K562 (cell line): ENCODE measurements around the gene TOGARAM2. TPM values are rescaled to one million over a fixed set of nuclear protein-coding genes. Genes with fewer than 3 reads are reported as not detected.

Experiments used
- ATAC-seq: fragments of 200-7000 bp; cut with Tn5 transposase; 3 replicates; pipeline ENCODE4 v1.9.1; 2020; ENCODE audit warnings: moderate library complexity
- BruUV-seq: library from RNA; stranded (reverse); fragments of 400-500 nt; replicated peaks from 2 replicates; lab custom pipeline; 2021; lab: Mats Ljungman, UMichigan
- CTCF ChIA-PET: fragments of 300-600 bp; formaldehyde crosslinking; extraction: SDS; loops from one replicate; lab custom pipeline; 2021; ENCODE audit warnings: low intra/inter-chr PET ratio; lab: Yijun Ruan, JAX
- POLR2A ChIA-PET: fragments of 300-600, 350-650 bp; sonication (Branson Sonifier 250); formaldehyde crosslinking; extraction: SDS; loops from one replicate; lab custom pipeline; 2021; ENCODE audit warnings: antibody characterized with exemption, inconsistent platforms; lab: Yijun Ruan, JAX
- DNase-seq, 4 experiments: peaks; one replicate each; pipeline versions ENCODE4 v3.0.0 to v3.0.0-alpha.2; 2011 to 2018; ENCODE audit warnings: low spot score in 3 of 4, mixed read lengths in 3 of 4; ENCODE audit errors: extremely low read depth in 1 of 4
- FAIRE-seq: peaks from 2 replicates; lab custom pipeline; 2011; peaks lifted over from hg19 to GRCh38; lab: Jason Lieb, UNC
- H2AFZ ChIP-seq: 2 replicates; pipeline ENCODE4 v1.6.0; 2011; ENCODE audit warnings: low read depth, low read length, control low read depth, inconsistent platforms
- H3K27ac ChIP-seq: fragments of 200-600 bp; 3 replicates; pipeline ENCODE4 v1.8.0; 2011; ENCODE audit warnings: low read depth, mild to moderate bottlenecking, control low read depth, inconsistent platforms, low read length, moderate library complexity, mixed read lengths; ENCODE audit errors: extremely low read depth
- H3K27me3 ChIP-seq, 2 experiments: fragments of 300-600 bp in 1 of 2; 2 replicates in 1 of 2; 3 replicates in 1 of 2; pipeline versions ENCODE4 v1.6.0 to v1.8.0; 2011; ENCODE audit warnings: inconsistent platforms in 2 of 2, low read length in 2 of 2, mild to moderate bottlenecking in 1 of 2, mixed read lengths in 1 of 2, moderate library complexity in 1 of 2; ENCODE audit not compliant: control insufficient read depth in 2 of 2, insufficient read depth in 2 of 2
- H3K36me3 ChIP-seq: fragments of 300-600 bp; 3 replicates; pipeline ENCODE4 v1.8.0; 2011; ENCODE audit warnings: mild to moderate bottlenecking, low read length, inconsistent platforms; ENCODE audit not compliant: control insufficient read depth, insufficient read depth
- H3K4me1 ChIP-seq, 2 experiments: fragments of 200-600 bp in 1 of 2; replicated peaks in 1 of 2; 2 replicates in 1 of 2; 3 replicates in 1 of 2; pipeline versions ENCODE4 v1.5.1 to v1.8.0; 2011; ENCODE audit warnings: inconsistent platforms in 2 of 2, low read length in 2 of 2, mild to moderate bottlenecking in 1 of 2, mixed read lengths in 1 of 2, moderate library complexity in 1 of 2; ENCODE audit not compliant: control insufficient read depth in 2 of 2, insufficient read depth in 2 of 2
- H3K4me2 ChIP-seq: 2 replicates; pipeline ENCODE4 v1.6.1; 2011; ENCODE audit warnings: low read length, control low read depth, inconsistent platforms, mixed read lengths; ENCODE audit not compliant: insufficient read depth
- H3K4me3 ChIP-seq: fragments of 200-600 bp; sonication (generic), shearing (Covaris generic); 2 replicates; pipeline ENCODE4 v1.5.1; 2016; ENCODE audit warnings: control low read depth, inconsistent platforms
- H3K79me2 ChIP-seq: fragments of 200-600 bp; 3 replicates; pipeline ENCODE4 v1.8.0; 2011; ENCODE audit warnings: low read length, inconsistent platforms; ENCODE audit not compliant: control insufficient read depth, insufficient read depth
- H3K9ac ChIP-seq, 2 experiments: 2 replicates each; pipeline versions ENCODE4 v1.6.0 to v1.6.1; 2011; ENCODE audit warnings: low read depth in 2 of 2, low read length in 2 of 2, control low read depth in 1 of 2, inconsistent platforms in 1 of 2, mild to moderate bottlenecking in 1 of 2, mixed read lengths in 1 of 2; ENCODE audit not compliant: insufficient read depth in 1 of 2
- H3K9me1 ChIP-seq: one replicate; pipeline ENCODE4 v1.6.0; 2011; ENCODE audit warnings: inconsistent platforms, mild to moderate bottlenecking, low read length, moderate library complexity; ENCODE audit not compliant: control insufficient read depth, insufficient read depth
- H3K9me3 ChIP-seq: replicated peaks from 2 replicates; pipeline ENCODE4 v1.5.1; 2011; ENCODE audit warnings: low read depth, low read length, inconsistent platforms; ENCODE audit not compliant: control insufficient read depth, insufficient read depth
- H4K20me1 ChIP-seq: replicated peaks from 2 replicates; pipeline ENCODE4 v1.6.1; 2011; ENCODE audit warnings: low read length, inconsistent platforms, mixed read lengths; ENCODE audit not compliant: control insufficient read depth, insufficient read depth
- CBX5 ChIP-seq: IDR thresholded peaks from 2 replicates; pipeline ENCODE4 v1.6.1; 2014; ENCODE audit warnings: low read depth, borderline replicate concordance
- EP300 ChIP-seq: IDR thresholded peaks from 2 replicates; pipeline ENCODE4 v1.6.1; 2012; ENCODE audit warnings: low read length, improper control_type of control experiment
- MAFG ChIP-seq: fragments of 450-650 bp; conservative IDR thresholded peaks from 2 replicates; pipeline ENCODE4 v1.6.1; 2016; ENCODE audit warnings: missing genetic modification characterization, missing compliant biosample characterization
- NCOA4 ChIP-seq: fragments of 450-650 bp; IDR thresholded peaks from 2 replicates; pipeline ENCODE4 v1.6.1; 2018; ENCODE audit warnings: mild to moderate bottlenecking; ENCODE audit not compliant: partially characterized antibody
- NCOA6 ChIP-seq: fragments of 450-650 bp; IDR thresholded peaks from 2 replicates; pipeline ENCODE4 v1.6.1; 2017; ENCODE audit warnings: mild to moderate bottlenecking
- SMARCE1 ChIP-seq: fragments of 450-650 bp; IDR thresholded peaks from 2 replicates; pipeline ENCODE4 v1.7.1; 2016; ENCODE audit warnings: mild to moderate bottlenecking
- SP1 ChIP-seq: sonication (generic); formaldehyde crosslinking; IDR thresholded peaks from 2 replicates; pipeline ENCODE4 v1.8.1; 2022; ENCODE audit warnings: mild to moderate bottlenecking, missing genetic modification reagents
- XRCC5 ChIP-seq: fragments of 200-400 bp; formaldehyde crosslinking; IDR thresholded peaks from 2 replicates; pipeline ENCODE4 v1.6.1; 2017; ENCODE audit warnings: low read depth, mild to moderate bottlenecking, low read length
- ZNF133 ChIP-seq: fragments of 250-450 bp; sonication (Bioruptor Pico); IDR thresholded peaks from 2 replicates; pipeline ENCODE4 v1.4.0; 2020; ENCODE audit warnings: mild to moderate bottlenecking
- ZNF23 ChIP-seq: fragments of 250-450 bp; sonication (Bioruptor Pico); IDR thresholded peaks from 2 replicates; pipeline ENCODE4 v1.4.0; 2020; ENCODE audit warnings: mild to moderate bottlenecking
- ZNF354B ChIP-seq: fragments of 250-450 bp; sonication (Bioruptor Pico); IDR thresholded peaks from 2 replicates; pipeline ENCODE4 v1.4.0; 2020
- WGBS: fragments of 100-300 bp; shearing (Covaris generic); methylation state at CpG from one replicate; pipeline ENCODE4 v1.1.6; 2016; ENCODE audit warnings: low coverage, mixed read lengths; ENCODE audit not compliant: insufficient coverage; ENCODE audit errors: missing lambda C conversion rate; 5-methylcytosine and 5-hydroxymethylcytosine counted together
- in situ Hi-C: fragments of 300-500 bp; cut with MboI; formaldehyde crosslinking; loops from 4 replicates; pipeline ENCODE4 v1.15.0; 2018; ENCODE audit warnings: inconsistent platforms, mixed read lengths
- intact Hi-C: fragments of 100-400 bp; cut with micrococcal nuclease; formaldehyde crosslinking; loops from 2 replicates; pipeline ENCODE4 v1.14.2; 2022
- polyA plus RNA-seq, 8 experiments: library from polyadenylated mRNA; depleted of rRNA in 4 of 8; stranded (reverse) in 5 of 8; unstranded in 3 of 8; fragments of >200 nt; fragmentation: Nextera tagmentation in 2 of 8; fragmentation: Illumina TruSeq in 1 of 8; extraction: Ambion mirVana in 2 of 8; extraction: Trizol in 1 of 8; gene quantifications; 2 replicates each; pipeline versions ENCODE4 v1.2.1 to v1.2.3, GENCODE V29; 2011 to 2014; ENCODE audit warnings: inconsistent platforms in 1 of 8, missing spikeins in 1 of 8
- total RNA-seq, 7 experiments: library from RNA; depleted of rRNA in 6 of 7; stranded (reverse); fragments of >200 nt in 6 of 7; fragmentation: Illumina TruSeq in 2 of 7; extraction: Trizol in 2 of 7; gene quantifications; 2 replicates each; pipeline versions ENCODE4 v1.2.1 to v1.2.3, GENCODE V29; 2011 to 2021; ENCODE audit warnings: low replicate concordance in 1 of 7
- TF ChIP-seq, protein P1 (sequence below): sonication (generic); formaldehyde crosslinking; IDR thresholded peaks from 2 replicates; pipeline ENCODE4 v1.8.1; 2023; ENCODE audit warnings: mild to moderate bottlenecking, missing genetic modification reagents

TOGARAM2 gene
- total and polyA plus RNA-seq, 9 of the 15 experiments (the other 6 are each of a cell fraction or from before 2014, with no cell fraction given) = not detected

DNA sequence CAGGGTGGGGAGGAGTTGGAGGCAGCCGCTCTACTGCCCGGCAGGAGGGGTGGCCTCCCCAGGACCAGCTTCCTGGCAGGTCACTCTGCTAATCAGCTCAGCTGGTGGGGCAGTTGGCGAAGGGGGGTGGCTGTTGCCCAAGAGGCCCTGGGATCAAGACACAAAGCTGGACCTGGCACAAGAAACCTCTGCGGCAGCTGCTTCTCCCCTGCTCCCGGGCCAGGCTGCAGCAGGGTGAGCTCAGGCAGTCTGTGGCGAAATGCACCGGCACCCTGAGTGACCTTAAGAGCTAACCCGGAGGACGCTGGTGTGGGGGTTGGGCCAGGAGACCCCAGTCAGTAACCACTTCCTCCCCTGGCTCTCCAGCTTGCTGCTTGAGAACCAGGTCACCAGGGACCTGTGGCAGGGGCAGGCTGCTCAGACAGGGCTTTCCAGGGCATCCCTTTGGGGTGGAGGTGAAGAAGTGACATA, 31.1 kb downstream of the TOGARAM2 start (continued):
- TF ChIP-seq, protein P1, sequence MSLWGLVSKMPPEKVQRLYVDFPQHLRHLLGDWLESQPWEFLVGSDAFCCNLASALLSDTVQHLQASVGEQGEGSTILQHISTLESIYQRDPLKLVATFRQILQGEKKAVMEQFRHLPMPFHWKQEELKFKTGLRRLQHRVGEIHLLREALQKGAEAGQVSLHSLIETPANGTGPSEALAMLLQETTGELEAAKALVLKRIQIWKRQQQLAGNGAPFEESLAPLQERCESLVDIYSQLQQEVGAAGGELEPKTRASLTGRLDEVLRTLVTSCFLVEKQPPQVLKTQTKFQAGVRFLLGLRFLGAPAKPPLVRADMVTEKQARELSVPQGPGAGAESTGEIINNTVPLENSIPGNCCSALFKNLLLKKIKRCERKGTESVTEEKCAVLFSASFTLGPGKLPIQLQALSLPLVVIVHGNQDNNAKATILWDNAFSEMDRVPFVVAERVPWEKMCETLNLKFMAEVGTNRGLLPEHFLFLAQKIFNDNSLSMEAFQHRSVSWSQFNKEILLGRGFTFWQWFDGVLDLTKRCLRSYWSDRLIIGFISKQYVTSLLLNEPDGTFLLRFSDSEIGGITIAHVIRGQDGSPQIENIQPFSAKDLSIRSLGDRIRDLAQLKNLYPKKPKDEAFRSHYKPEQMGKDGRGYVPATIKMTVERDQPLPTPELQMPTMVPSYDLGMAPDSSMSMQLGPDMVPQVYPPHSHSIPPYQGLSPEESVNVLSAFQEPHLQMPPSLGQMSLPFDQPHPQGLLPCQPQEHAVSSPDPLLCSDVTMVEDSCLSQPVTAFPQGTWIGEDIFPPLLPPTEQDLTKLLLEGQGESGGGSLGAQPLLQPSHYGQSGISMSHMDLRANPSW (CRISPR knock-in tag) = no peak
- TF ChIP-seq SMARCE1 (no peak), NCOA6 (no peak), CBX5 (no peak), ZNF354B (CRISPR knock-in tag) (no peak), SP1 (CRISPR knock-in tag) (no peak), XRCC5 (no peak)

DNA sequence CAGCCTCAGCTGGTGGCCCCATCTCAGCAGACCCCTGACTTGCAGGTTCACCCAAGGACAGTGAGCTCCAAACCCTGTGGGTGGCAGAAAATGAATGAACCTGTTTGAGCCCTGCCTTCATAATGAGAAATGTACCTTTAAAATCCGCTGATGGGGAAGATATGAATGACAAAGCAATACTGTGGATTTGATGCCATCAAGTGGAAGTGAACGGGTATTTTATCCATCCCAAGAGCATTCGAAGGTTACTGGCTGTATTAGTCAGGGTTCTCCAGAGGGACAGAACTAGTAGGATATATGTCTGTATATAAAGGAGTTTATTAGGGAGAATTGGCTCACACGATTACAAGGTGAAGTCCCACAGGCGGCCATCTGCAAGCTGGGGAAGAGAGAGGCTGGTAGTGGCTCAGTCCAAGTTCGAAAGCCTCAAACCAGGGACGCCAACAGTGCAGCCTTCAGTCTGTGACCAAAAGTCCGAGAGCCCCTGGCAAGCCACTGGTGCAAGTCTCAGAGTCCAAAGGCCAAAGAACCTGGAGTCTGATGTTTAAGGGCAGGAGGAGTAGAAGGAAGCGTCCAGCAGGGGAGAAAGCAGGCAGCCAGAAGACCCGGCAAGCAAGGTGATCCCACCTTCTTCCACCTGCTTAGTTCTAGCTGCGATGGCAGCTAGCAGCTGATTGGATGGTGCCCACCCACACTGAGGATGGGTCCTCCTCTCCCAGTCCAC, 32.1 kb downstream of the TOGARAM2 start:
- no TSS peak for BruUV-seq
- ChIA-PET CTCF (no interaction called here), POLR2A (interaction anchor here (0.6 kb wide), 1 partner anchor 135 kb away, joined by 4 read pairs; no protein-coding TSS in a partner anchor)
- ATAC-seq (no peak), FAIRE-seq (no peak), DNase-seq (no peak)
- Histone ChIP-seq H4K20me1 (no peaks in the 10 kb centered on the region), H3K9me1 (peaks cover 4% of the 10 kb centered on the region), H3K4me1 (peaks cover 0 to 3% of the 10 kb centered on the region in 2 experiments; a peak in 2 of 5 replicates), H3K4me2 (no peak overlapping the region), H3K9ac (no peak overlapping the region), H2AFZ (no peak overlapping the region), H3K9me3 (no peaks in the 10 kb centered on the region), H3K4me3 (no peak overlapping the region), H3K27me3 (peaks cover 39 to 92% of the 10 kb centered on the region in 2 experiments), H3K79me2 (no peaks in the 10 kb centered on the region), H3K27ac (no peak overlapping the region), H3K36me3 (no peaks in the 10 kb centered on the region)
- WGBS = 2% methylated on average over 11 of the region's 11 CpGs
- in situ Hi-C loops = no loop called here
- intact Hi-C loops = loop anchor here (5.0 kb wide), 1 partner anchor 56 kb away; no protein-coding TSS in a partner anchor
- TF ChIP-seq MAFG (tag) (peak; percentile 54), NCOA4 (no peak), ZNF133 (CRISPR knock-in tag) (no peak), ZNF23 (CRISPR knock-in tag) (no peak), EP300 (no peak)
